GF-D8 (cell line): ENCODE results near the gene ADGRF4.
"Not testable (repeated sequence)": the region's sequence is repeated elsewhere in the genome, so short reads cannot be mapped to it uniquely, and the experiment has no call there.

ENCODE experiments used
- DNase-seq: peaks from one replicate; lab custom pipeline; 2025; lab: John Stamatoyannopoulos, UW

The ADGRF4 gene

GRCh38 chr6:47734831-47735481 is 36.6 kb downstream of the ADGRF4 start:
- DNase-seq, result no peak

- DNase-seq, result no peak
Measured at GRCh38 chr6:47736083-47736700, 37.8 kb downstream of the ADGRF4 start.

- DNase-seq, result no peak
Measured at GRCh38 chr6:47737406-47737805, 39.0 kb downstream of the ADGRF4 start.

- no peak for DNase-seq
Measured at GRCh38 chr6:47740714-47741113, 42.3 kb downstream of the ADGRF4 start.

- no peak for DNase-seq
Measured at GRCh38 chr6:47741807-47742206, 43.4 kb downstream of the ADGRF4 start.

- DNase-seq, result no peak
Measured at GRCh38 chr6:47743744-47744143, 45.4 kb downstream of the ADGRF4 start.

- not testable (repeated sequence) for DNase-seq
Measured at GRCh38 chr6:47745269-47745668, 46.9 kb downstream of the ADGRF4 start.

- DNase-seq, result no peak
Measured at GRCh38 chr6:47749757-47750156, 51.4 kb downstream of the ADGRF4 start.

GRCh38 chr6:47752801-47753200 is 54.4 kb downstream of the ADGRF4 start:
- no peak for DNase-seq

GRCh38 chr6:47759364-47759763 is 61.0 kb downstream of the ADGRF4 start:
- DNase-seq, result no peak

- DNase-seq, result no peak
Measured at GRCh38 chr6:47762502-47762901, 64.1 kb downstream of the ADGRF4 start.

GRCh38 chr6:47766445-47766844 is 68.1 kb downstream of the ADGRF4 start:
- DNase-seq, result no peak

GRCh38 chr6:47767102-47767501 is 68.7 kb downstream of the ADGRF4 start:
- DNase-seq, result no peak

- no peak for DNase-seq
Measured at GRCh38 chr6:47769982-47770381, 71.6 kb downstream of the ADGRF4 start.
